ENCODE measurements around the gene BORCS5. TPM values are rescaled to one million over a fixed set of nuclear protein-coding genes. Genes with fewer than 3 reads are reported as not detected.
A peak's percentile ranks its signal among the peaks of the same experiment; 100 is the strongest.
"Not testable (repeated sequence)": the region's sequence is repeated elsewhere in the genome, so short reads cannot be mapped to it uniquely, and the experiment has no call there.

Gene BORCS5
- 10 to 100 TPM; 14.2 to 45.0 (median 25.6) TPM for total RNA-seq

DNA sequence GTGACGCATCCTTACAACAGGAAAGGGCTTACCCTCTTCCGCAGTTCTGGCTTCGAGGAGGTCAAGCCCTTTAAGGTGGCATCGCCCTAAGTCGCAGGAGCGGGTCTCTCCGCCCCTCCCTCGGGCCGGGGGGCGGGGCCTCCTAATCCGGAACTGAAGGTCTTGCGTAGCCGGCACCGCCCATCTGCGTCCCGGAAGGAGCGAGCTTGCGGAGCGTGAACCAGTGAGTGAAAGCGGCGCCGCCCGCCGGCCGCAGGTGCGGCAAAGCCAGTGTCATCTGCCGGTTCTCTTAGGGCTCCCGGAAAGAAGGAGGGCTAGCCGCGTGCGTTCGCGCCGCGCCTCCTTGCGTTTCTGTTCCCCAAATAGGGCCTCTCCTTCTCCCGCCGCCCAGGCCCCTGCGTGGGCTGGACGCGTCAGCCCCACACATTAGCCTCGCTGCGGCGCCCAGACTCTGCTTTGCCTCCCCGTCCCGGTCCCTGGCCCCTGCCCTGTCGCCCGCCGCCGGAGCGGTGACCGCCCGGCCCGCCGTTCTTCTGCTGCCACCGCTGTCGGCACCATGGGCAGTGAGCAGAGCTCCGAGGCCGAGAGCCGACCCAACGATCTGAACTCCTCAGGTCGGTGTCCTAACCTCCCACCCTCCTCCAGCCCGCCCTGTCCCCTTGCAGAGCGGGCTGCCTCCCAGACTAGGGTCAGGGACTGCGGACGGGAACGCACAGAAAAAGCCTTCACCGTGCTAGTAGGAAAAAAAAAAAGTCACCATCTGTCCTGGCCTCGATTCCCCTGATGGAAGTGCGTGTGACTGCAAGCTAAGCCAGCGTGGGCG lies at the start of gene BORCS5:
BORCS5 (plus strand) TSS at position 183 of the 823 bp plus-strand sequence; CDS start at position 557, 374 bp downstream.
- H3K27me3 ChIP-seq: no peaks in the 10 kb centered on the region
- peak within 1 kb of the TSS; percentile 61 to 97 (median 92) for H3K4me3 ChIP-seq
- TF ChIP-seq, protein P1, sequence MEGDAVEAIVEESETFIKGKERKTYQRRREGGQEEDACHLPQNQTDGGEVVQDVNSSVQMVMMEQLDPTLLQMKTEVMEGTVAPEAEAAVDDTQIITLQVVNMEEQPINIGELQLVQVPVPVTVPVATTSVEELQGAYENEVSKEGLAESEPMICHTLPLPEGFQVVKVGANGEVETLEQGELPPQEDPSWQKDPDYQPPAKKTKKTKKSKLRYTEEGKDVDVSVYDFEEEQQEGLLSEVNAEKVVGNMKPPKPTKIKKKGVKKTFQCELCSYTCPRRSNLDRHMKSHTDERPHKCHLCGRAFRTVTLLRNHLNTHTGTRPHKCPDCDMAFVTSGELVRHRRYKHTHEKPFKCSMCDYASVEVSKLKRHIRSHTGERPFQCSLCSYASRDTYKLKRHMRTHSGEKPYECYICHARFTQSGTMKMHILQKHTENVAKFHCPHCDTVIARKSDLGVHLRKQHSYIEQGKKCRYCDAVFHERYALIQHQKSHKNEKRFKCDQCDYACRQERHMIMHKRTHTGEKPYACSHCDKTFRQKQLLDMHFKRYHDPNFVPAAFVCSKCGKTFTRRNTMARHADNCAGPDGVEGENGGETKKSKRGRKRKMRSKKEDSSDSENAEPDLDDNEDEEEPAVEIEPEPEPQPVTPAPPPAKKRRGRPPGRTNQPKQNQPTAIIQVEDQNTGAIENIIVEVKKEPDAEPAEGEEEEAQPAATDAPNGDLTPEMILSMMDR (IDR thresholded peaks at IDR 0.05): peak in 3 of 5 experiments; percentile 10 to 47 (median 22)
- peak; percentile 94 to 99 for TF ChIP-seq EP300 (IDR thresholded peaks at IDR 0.05)
- TF ChIP-seq POLR2A (IDR thresholded peaks at IDR 0.05): peak; percentile 97 to 99
- H3K4me1 ChIP-seq: peaks cover 0 to 26% (median 10%) of the 10 kb centered on the region in 4 donors
- DNase-seq (ENCODE audit: low spot score in 2 of 2): peak; percentile 92 to 94
- H3K36me3 ChIP-seq: peaks cover 0 to 4% (median 0%) of the 10 kb centered on the region in 3 donors
- 1% methylated on average over 55 to 70 of the region's 72 CpGs for WGBS, 2 donors
- H3K27ac ChIP-seq: peak within 1 kb of the TSS; percentile 94 to 97 (median 95)
- H3K9me3 ChIP-seq: no peaks in the 10 kb centered on the region

DNA sequence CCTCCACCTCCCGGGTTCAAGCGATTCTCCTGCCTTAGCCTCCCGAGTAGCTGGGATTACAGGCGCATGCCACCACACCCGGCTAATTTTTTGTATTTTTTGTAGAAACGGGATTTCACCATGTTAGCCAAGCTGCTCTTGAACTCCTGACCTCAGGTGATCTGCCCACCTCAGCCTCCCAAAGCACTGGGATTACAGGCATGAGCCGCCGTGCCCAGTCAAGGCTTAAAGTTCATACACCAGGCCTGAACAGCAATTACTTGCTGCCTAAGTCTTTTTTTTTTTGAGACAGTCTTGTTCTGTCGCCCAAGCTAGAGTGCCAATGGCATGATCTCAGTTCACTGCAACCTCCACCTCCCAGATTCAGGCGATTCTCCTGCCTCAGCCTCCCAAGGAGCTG lies 46.2 kb upstream of the BORCS5 start:
- H3K36me3 ChIP-seq; DNase-seq (ENCODE audit: low spot score in 2 of 2); H3K4me3 ChIP-seq; H3K9me3 ChIP-seq; H3K27ac ChIP-seq; H3K27me3 ChIP-seq; H3K4me1 ChIP-seq: not testable (repeated sequence)
- WGBS, 2 donors: 80 to 85% methylated on average over 10 of the region's 10 CpGs

DNA sequence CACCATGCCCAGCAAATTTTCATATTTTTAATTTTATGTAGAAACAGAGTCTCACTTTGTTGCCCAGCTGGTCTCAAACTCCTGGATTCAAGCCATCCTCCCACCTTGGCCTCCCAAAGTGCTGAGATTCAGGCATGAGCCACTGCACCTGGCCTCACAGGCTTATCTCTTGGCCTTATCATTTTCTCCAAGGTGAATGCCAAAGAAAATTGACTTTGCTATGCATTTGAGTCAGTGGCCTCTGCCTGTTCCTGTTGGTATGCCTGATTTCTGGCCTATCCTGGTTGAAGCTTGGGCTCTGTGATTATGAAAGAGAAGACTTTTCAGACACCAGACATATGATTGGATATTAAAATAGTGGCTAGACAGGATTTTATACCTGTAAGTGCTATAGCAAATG lies 41.0 kb upstream of the BORCS5 start:
- DNase-seq (ENCODE audit: low spot score in 2 of 2): no peak
- H3K36me3 ChIP-seq: no peaks in the 10 kb centered on the region
- H3K9me3 ChIP-seq: no peaks in the 10 kb centered on the region
- no peak overlapping the region for H3K27ac ChIP-seq
- TF ChIP-seq, protein P1 (IDR thresholded peaks at IDR 0.05): no peak
- TF ChIP-seq EP300 (IDR thresholded peaks at IDR 0.05) (no peak), POLR2A (IDR thresholded peaks at IDR 0.05) (no peak)
- H3K4me1 ChIP-seq: peaks cover 0 to 4% (median 0%) of the 10 kb centered on the region in 4 donors
- no peak overlapping the region for H3K4me3 ChIP-seq
- H3K27me3 ChIP-seq: no peaks in the 10 kb centered on the region

GRCh38 chr12:12319451-12320183 lies 37.3 kb upstream of the BORCS5 start:
- Histone ChIP-seq H3K27me3 (no peaks in the 10 kb centered on the region), H3K4me3 (peak overlapping the region in 1 of 4 donors; percentile 28), H3K27ac (peak overlapping the region in 3 of 4 donors; percentile 45 to 69 (median 66)), H3K9me3 (no peaks in the 10 kb centered on the region), H3K4me1 (peaks cover 0 to 5% (median 0%) of the 10 kb centered on the region in 4 donors), H3K36me3 (no peaks in the 10 kb centered on the region)
- WGBS, 2 donors: 52% methylated on average over 9 of the region's 9 CpGs
- peak in 1 of 2 donors; percentile 33 for DNase-seq (ENCODE audit: low spot score in 2 of 2)
- no peak for TF ChIP-seq EP300 (IDR thresholded peaks at IDR 0.05)
- no peak for TF ChIP-seq POLR2A (IDR thresholded peaks at IDR 0.05)
- TF ChIP-seq, protein P1 (IDR thresholded peaks at IDR 0.05): no peak

DNA sequence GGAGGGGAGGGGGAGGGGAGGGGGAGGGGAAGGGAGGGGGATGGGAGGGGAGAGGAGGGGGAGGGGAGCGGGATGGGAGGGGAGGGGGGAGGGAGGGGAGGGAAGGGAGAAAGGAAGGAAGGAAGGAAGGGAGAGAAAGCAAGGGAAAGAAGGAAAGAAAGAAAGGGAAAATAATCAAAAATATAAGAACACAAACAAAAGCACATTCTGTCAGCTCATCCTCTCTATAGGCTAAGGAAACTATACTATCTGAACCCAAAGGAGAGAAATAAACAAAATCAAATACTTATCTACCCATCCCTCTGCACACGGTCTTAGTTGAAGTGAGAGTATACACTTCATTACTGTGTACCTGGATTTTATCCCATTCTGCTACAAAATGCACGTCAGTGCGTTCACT lies 33.8 kb upstream of the BORCS5 start:
- H3K4me1 ChIP-seq: peaks cover 0 to 15% (median 3%) of the 10 kb centered on the region in 4 donors
- H3K27me3 ChIP-seq: no peaks in the 10 kb centered on the region
- no peak overlapping the region for H3K4me3 ChIP-seq
- H3K27ac ChIP-seq: no peak overlapping the region
- H3K9me3 ChIP-seq: no peaks in the 10 kb centered on the region
- TF ChIP-seq POLR2A (IDR thresholded peaks at IDR 0.05): no peak
- TF ChIP-seq, protein P1 (IDR thresholded peaks at IDR 0.05): no peak
- TF ChIP-seq EP300 (IDR thresholded peaks at IDR 0.05): no peak
- 78 to 81% methylated on average over 4 of the region's 4 CpGs for WGBS, 2 donors
- no peak for DNase-seq (ENCODE audit: low spot score in 2 of 2)
- no peaks in the 10 kb centered on the region for H3K36me3 ChIP-seq
